Activated T-helper 2 cell treated with anti-CD3 and anti-CD28 coated beads, Interferon-gamma antibody, Interleukin-2, Interleukin-4, amounts not matched to agents 10 μg/mL and 5 μg/mL and 100 μg/mL, durations not matched to agents 14 hours and 24 hours and 36 hours (primary cell): ENCODE measurements around the gene FTL. TPM values are rescaled to one million over a fixed set of nuclear protein-coding genes. Genes with fewer than 3 reads are reported as not detected.

Source experiments
- DNase-seq: peaks from one replicate; pipeline ENCODE4 v3.0.0; 2021; ENCODE audit warnings: low spot score
- H3K27ac Mint-ChIP-seq: one replicate; pipeline ENCODE4 v1.8.0; 2021; ENCODE audit warnings: mixed read lengths
- H3K27me3 Mint-ChIP-seq: one replicate; pipeline ENCODE4 v1.8.0; 2021; ENCODE audit warnings: low read depth, mixed read lengths
- H3K36me3 Mint-ChIP-seq: one replicate; pipeline ENCODE4 v1.8.0; 2021; ENCODE audit warnings: low read depth, mixed read lengths
- H3K4me1 Mint-ChIP-seq: one replicate; pipeline ENCODE4 v1.8.0; 2021; ENCODE audit warnings: low read depth, mixed read lengths
- H3K4me3 Mint-ChIP-seq: one replicate; pipeline ENCODE4 v1.8.0; 2021; ENCODE audit warnings: low read depth, mild to moderate bottlenecking, moderate library complexity, mixed read lengths
- H3K9me3 Mint-ChIP-seq: one replicate; pipeline ENCODE4 v1.8.0; 2021; ENCODE audit warnings: mixed read lengths
- intact Hi-C: fragments of 100-400 bp; cut with micrococcal nuclease; formaldehyde crosslinking; loops from one replicate; pipeline ENCODE4 v1.15.1; 2023
- total RNA-seq: library from RNA; stranded (reverse); gene quantifications from 2 replicates; pipeline ENCODE4 v1.2.3, GENCODE V29; 2022

FTL gene
- total RNA-seq, 1 donor from 2014 or later = 658 TPM

GRCh38 chr19:49014123-49014869 is 49.2 kb downstream of the FTL start:
- Mint-ChIP-seq H3K27ac (no peak overlapping the region), H3K36me3 (peaks cover 38% of the 10 kb centered on the region), H3K27me3 (peaks cover 7% of the 10 kb centered on the region), H3K9me3 (no peaks in the 10 kb centered on the region), H3K4me1 (peaks cover 10% of the 10 kb centered on the region), H3K4me3 (no peak overlapping the region)
- intact Hi-C loops = no loop called here
- DNase-seq = no peak

GRCh38 chr19:49014870-49015255 is 49.8 kb downstream of the FTL start:
- intact Hi-C loops = no loop called here
- Mint-ChIP-seq H3K9me3 (no peaks in the 10 kb centered on the region), H3K36me3 (peaks cover 35% of the 10 kb centered on the region), H3K27me3 (peaks cover 8% of the 10 kb centered on the region), H3K4me3 (no peak overlapping the region), H3K27ac (no peak overlapping the region), H3K4me1 (peaks cover 11% of the 10 kb centered on the region)
- DNase-seq = no peak

- Mint-ChIP-seq H3K36me3 (peaks cover 24% of the 10 kb centered on the region), H3K27ac (no peak overlapping the region), H3K9me3 (no peaks in the 10 kb centered on the region), H3K4me1 (peaks cover 16% of the 10 kb centered on the region), H3K4me3 (no peak overlapping the region), H3K27me3 (peaks cover 8% of the 10 kb centered on the region)
- DNase-seq = no peak
- intact Hi-C loops = no loop called here
These were observed 51.1 kb downstream of the FTL start for GRCh38 chr19:49016067-49016839.

Other genes starting within 250 kb of the FTL start
- 1.2 and 1.3 TPM in 2 replicates for gene MAMSTR, start 245.6 kb upstream of the FTL start, total RNA-seq
- 0.57 and 1.0 TPM in 2 replicates for gene RASIP1, start 224.7 kb upstream of the FTL start, total RNA-seq
- 0.21 TPM in 1 of 2 replicates, not detected in the other for gene IZUMO1, start 218.4 kb upstream of the FTL start, total RNA-seq
- gene FUT1, start 212.7 kb upstream of the FTL start, total RNA-seq = 0.27 and 0.64 TPM in 2 replicates
- not detected in 2 replicates for gene FGF21, start 209.8 kb upstream of the FTL start, total RNA-seq
- 87.9 and 88.9 TPM in 2 replicates for gene BCAT2, start 154.3 kb upstream of the FTL start, total RNA-seq
- gene HSD17B14, start 128.8 kb upstream of the FTL start, total RNA-seq = 0.57 and 0.89 TPM in 2 replicates
- gene PLEKHA4, start 96.7 kb upstream of the FTL start, total RNA-seq = 1.6 and 2.2 TPM in 2 replicates
- gene PPP1R15A, start 92.9 kb upstream of the FTL start, total RNA-seq = 30.8 and 31.8 TPM in 2 replicates
- gene TULP2, start 66.6 kb upstream of the FTL start, total RNA-seq = not detected in 2 replicates
- 142 and 147 TPM in 2 replicates for gene NUCB1, start 65.0 kb upstream of the FTL start, total RNA-seq
- gene DHDH, start 31.6 kb upstream of the FTL start, total RNA-seq = 0.67 TPM in 1 of 2 replicates, not detected in the other
- gene BAX, start 10.4 kb upstream of the FTL start, total RNA-seq = 232 and 242 TPM in 2 replicates
- 68.5 and 70.3 TPM in 2 replicates for gene GYS1, start 28.0 kb downstream of the FTL start, total RNA-seq
- 160 and 170 TPM in 2 replicates for gene RUVBL2, start 28.6 kb downstream of the FTL start, total RNA-seq
- 0.41 TPM in 1 of 2 replicates, not detected in the other for gene LHB, start 51.8 kb downstream of the FTL start, total RNA-seq
- gene CGB3, start 59.0 kb downstream of the FTL start, total RNA-seq = not detected in 2 replicates
- 0.28 TPM in 1 of 2 replicates, not detected in the other for gene CGB2, start 66.6 kb downstream of the FTL start, total RNA-seq
- not detected in 2 replicates for gene CGB1, start 71.6 kb downstream of the FTL start, total RNA-seq
- not detected in 2 replicates for gene CGB5, start 78.5 kb downstream of the FTL start, total RNA-seq
- not detected in 2 replicates for gene CGB8, start 83.8 kb downstream of the FTL start, total RNA-seq
- not detected in 2 replicates for gene CGB7, start 92.4 kb downstream of the FTL start, total RNA-seq
- not detected in 2 replicates for gene NTF4, start 99.5 kb downstream of the FTL start, total RNA-seq
- not detected in 2 replicates for gene KCNA7, start 107.4 kb downstream of the FTL start, total RNA-seq
- gene SNRNP70, start 120.1 kb downstream of the FTL start, total RNA-seq = 259 and 279 TPM in 2 replicates
- 5.9 and 7.7 TPM in 2 replicates for gene LIN7B, start 149.1 kb downstream of the FTL start, total RNA-seq
- gene C19orf73, start 153.8 kb downstream of the FTL start, total RNA-seq = 1.7 and 2.3 TPM in 2 replicates
- gene PPFIA3, start 154.2 kb downstream of the FTL start, total RNA-seq = 3.6 and 5.0 TPM in 2 replicates
- not detected in 2 replicates for gene HRC, start 190.1 kb downstream of the FTL start, total RNA-seq
- 1.3 and 1.9 TPM in 2 replicates for gene TRPM4, start 192.5 kb downstream of the FTL start, total RNA-seq